ENCODE results near the gene CHST10.

Gene CHST10

DNA sequence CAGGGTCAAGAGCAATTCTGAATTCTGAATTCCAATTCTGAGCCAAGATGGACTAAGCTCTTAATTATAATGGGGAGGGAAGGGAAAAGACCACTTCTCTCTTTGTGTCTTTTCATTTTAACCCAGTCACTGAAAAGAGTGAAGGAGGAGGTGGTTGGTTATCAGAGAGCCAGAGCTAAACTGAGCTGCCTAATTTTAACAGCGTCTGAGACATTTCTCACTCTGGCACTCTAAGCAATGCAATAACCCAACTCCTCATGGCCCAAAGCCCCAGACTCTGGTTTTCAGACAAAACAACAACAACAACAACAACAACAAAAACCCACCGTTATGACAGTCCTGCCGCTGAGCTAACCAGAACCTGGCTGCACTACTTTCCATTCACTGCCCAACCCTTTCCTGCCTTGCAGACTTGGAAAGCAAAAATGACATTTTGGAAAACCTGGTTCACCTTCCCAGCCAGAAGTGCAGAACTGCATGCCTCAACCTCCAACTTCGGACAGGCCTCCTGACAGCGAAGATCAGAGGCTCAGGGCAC, 1.0 kb downstream of the CHST10 start:
- no peak for DNase-seq (ENCODE audit: low read depth)

DNA sequence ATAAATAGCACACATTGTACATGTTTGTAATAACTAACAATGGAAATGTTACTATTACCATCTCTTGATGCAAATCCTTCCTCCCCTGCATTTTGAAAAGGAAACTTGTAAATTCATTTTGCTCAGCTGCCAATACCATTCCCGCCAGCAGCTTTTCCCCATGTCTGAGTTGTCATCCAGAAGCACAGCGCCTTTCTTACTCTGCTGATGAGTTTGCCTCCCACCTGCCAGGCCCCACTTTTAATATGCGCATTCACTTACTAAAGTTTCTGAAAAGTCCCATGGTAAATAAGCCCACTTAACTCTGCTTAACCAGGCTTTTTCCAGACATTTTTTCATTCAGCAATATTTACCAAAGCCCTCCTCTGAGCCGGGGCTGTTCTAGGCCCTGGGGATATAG, 3.9 kb downstream of the CHST10 start:
- no peak for DNase-seq (ENCODE audit: low read depth)

DNA sequence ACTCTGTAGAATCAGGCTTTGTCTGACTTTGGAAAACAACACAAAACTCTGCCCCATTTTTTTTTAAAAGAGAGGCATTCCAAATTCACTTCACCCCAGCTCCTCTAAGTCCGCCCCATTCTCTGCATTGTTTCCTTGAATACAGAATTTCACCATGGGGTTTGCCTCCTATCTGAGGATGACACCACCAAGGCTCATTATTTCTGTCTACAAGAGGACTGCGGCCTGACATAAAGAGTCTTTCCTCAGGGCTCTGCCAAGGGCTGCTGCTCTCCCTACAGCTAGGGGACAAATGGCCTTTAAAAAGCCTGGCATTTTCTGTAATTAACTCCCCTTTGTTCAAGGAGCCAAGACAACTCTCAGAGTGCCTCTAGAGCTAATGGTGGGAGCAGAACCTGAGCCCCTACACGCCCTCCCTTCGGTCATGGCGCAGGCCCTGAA, 4.6 kb downstream of the CHST10 start:
- DNase-seq (ENCODE audit: low read depth), result no peak

DNA sequence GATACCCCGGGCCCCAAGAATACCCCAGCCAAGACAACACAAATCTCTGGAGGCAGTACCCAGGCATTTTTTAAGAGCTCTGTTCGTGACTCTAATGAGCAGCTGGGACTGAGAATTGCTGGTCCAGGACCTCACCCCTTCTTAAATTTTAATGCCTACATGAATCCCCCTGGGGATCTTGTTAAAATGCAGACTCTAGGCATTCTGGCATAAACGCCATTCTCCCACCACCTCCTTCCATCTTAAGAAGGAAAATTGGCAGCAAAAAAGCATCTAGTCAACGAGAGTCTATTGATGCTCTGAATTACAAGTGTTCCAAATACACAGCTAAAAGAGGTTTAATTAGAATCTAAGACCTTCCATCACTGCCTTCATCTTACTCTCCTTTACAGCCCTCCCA, 5.0 kb downstream of the CHST10 start:
- no peak for DNase-seq (ENCODE audit: low read depth)

DNA sequence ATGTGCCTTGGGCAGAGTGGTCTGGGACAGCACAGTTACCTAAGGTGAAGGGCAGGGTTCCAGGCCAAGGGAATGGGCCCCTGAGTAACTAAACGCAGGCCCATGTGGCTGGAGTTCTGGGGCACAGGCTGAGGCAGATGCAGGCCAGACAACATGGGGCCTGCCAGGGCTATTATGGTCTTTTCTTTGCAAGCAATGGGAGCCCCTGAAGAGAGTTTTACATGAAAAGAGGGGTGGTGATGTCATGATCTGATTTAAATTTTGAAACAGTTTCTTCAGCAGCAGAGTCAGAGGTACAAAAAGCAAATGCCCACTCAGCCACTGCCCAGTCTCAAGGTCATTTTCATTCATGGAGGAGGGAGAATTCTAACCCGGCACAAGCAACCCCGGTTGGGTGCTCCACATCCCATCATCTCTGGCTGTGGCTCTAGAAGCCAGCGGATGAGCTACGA, 5.6 kb downstream of the CHST10 start:
- DNase-seq (ENCODE audit: low read depth), result no peak

- DNase-seq (ENCODE audit: low read depth), result no peak
These were observed 7.4 kb downstream of the CHST10 start for GRCh38 chr2:100409975-100410647.

- no peak for DNase-seq (ENCODE audit: low read depth)
These were observed 8.0 kb downstream of the CHST10 start for GRCh38 chr2:100409461-100409860.

DNA sequence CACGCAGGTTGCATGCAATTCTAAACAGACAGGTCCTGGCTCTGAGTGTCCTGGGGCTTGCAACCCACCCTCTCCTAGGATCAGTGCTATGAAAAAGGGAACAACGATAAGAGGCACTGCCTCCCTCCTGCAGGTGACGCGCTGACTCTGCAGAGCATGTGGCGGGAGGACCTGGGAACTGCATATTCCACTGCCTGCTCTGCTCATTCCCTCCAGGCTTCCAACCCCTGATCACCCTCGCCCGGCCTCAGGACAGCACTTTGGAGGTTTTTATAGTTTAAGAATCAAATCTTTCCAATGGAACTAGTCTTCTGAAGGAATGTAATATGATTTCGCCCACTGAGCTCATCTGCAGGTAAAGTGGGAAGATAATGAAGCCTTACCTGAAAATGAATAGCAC, 8.5 kb downstream of the CHST10 start:
- DNase-seq (ENCODE audit: low read depth), result no peak

DNA sequence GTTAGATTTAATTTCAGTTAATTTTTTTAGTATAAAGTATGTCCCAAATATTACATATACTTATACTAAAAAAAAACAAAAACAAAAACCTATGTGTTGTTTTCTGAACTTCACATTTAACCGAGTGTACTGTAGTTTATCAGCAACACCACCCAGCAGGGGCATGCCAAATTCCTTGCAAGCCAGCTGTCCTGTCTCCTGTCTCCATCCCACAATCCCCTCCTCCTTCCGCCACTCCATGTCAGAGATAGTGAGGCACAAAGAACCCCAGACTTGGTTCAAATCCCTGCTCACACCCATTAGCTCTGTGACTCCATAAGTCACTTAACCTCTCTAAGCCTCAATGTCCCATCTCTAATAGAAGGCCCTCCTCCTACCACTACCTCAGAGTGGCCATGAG, 9.4 kb downstream of the CHST10 start:
- no peak for DNase-seq (ENCODE audit: low read depth)

DNA sequence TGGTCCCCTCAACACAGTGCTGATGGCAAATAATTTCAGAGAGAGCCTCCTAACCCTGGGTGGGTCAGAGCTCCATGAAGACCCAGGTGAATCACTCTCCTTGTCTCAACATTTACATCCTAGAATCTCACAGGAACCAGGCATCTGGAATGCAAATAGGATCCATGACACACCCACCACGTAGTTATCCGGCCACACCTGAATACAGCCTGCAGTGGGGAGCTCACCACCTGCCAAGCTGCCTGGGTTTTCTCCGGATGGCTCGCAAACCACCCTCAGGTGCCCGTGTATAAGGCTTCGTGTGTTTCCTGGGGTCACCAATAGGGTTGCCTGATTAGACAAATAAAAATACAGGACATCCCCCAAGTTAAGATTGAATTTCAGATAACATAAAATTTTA, 9.9 kb downstream of the CHST10 start:
- DNase-seq (ENCODE audit: low read depth), result no peak

- DNase-seq (ENCODE audit: low read depth), result no peak
These were observed 10.4 kb downstream of the CHST10 start for GRCh38 chr2:100407073-100407472.

DNA sequence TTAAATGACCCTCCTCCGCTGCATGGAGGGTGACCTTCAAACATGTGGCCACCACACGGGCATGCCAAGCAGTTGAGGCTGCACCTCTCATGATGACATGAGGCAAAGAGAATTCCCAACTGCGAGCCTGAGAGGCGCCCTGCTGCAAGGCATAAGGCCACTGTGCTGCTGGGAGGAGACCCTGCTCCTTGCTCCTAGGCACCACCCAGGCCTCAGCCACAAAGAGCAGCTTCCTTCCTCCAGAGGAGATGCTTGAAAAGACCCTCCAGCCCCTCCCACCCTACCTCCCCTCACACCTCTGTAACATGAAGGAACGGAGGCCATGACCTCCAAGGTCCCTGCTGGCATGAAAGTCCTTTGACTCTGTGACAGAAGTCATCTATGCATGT, 11.4 kb downstream of the CHST10 start:
- DNase-seq (ENCODE audit: low read depth), result no peak

- DNase-seq (ENCODE audit: low read depth), result no peak
These were observed 11.9 kb downstream of the CHST10 start for GRCh38 chr2:100405403-100406119.

- DNase-seq (ENCODE audit: low read depth), result no peak
These were observed 13.1 kb downstream of the CHST10 start for GRCh38 chr2:100404411-100404810.

DNA sequence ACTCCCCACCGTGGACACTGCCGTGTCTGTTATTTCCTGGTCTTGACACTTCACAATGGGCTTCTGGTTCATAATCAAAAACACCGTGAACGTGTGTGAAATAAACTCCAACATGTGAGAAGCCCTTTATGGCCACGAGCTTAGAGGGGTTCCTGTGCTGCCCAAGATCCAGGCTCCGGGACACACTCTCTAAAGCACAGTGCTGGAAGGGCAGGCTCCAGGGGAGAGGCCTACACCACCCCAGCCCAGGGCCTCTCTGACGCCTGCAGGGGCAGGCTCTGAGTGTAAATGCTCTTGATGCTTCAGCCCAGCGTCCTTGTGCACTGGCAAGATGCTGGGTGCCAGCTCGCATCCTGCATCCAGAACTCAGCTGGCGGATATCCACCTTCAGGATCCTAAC, 13.7 kb downstream of the CHST10 start:
- no peak for DNase-seq (ENCODE audit: low read depth)

DNA sequence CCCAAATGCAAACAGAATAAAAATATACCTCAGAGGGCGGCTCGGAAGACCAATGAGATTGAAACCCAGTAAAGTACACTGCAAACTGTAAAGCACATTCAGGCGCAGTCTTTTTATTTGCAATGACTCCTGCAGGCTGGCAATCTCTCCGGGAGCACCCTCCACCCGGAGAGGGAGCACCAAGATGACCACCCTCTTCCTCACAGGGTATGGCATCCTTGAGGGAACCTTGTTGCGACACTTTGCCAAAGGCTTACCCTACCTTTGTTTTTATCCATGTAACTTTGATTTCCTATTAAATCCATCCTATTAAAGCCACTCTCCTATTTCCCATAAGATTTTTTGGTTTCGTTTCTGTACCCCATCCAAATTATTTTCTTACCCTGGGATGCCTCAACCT, 16.2 kb downstream of the CHST10 start:
- no peak for DNase-seq (ENCODE audit: low read depth)

- no peak for DNase-seq (ENCODE audit: low read depth)
These were observed 17.8 kb downstream of the CHST10 start for GRCh38 chr2:100399714-100400113.

DNA sequence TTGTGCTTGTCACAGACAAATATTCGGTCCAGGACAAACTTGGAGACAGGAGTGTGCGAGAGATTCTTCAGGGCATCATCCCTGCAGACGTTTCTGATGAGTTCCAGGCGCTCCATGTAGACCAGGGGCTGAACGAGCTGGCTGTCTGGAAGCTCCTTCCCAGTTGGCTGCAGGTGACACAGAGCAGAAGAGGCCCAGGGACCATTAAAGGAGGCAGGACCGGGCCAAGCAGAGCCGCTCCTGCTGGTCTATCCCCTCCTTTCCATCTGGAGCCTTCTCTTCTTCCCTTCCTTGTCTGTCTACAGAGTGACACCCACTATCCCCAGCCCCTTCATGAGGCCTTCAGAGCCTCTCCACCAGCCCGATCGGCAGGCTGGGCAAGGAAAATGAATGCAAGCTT, 19.5 kb downstream of the CHST10 start:
- DNase-seq (ENCODE audit: low read depth), result no peak

DNA sequence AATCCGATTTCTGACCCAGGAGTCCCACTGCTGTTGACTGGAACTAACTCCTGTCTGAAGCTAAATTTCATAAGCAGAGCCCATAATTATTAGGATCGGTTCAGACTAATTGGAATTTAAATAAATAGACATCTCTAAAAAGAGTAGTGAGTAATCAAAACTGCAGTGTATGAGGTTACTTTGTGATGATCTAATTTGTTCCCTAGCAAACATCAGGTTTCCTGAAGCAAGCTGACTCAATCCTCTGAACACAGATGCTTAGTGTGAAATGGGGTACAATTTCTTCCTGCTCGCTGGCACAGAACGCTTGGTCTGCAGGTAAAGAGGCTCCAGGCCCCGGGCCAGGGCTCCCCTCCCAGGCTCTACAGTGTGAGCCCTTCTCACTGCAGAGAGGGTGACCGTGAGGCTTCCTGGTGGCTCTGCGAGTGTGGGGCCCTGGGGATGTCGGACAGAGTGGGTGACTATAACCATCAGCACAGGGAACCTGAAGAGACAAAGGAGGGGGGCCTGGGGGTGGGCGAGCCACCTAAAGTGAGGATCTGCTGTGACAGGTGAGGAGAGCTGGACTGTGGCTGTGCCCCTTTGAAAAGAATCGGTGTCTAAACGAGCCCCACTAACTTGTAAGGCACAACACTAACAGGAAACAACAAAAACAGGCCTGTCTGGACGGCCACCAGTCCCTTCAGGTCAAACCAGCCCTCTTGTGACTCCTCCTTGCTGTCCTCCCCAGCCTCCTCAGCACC, 20.2 kb downstream of the CHST10 start:
- DNase-seq (ENCODE audit: low read depth), result no peak

DNA sequence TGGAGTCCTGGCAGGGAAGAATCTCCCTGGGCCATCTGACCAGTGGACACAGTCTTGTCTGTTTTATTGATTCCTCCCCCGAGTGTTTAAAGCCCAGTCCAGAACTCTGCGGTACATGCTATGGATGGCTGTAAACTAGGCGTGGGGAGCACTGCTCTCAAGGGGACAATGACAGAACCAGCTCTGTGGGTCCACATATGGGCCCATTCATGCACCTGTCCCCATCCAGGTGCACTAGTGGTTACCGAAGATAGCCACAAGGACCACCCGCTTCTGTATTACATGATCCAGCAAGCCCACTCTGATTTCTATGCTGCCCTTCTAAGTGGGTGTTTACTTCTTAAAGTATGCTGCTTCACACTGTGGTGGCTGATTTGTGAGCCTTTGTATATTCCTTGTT, 21.0 kb downstream of the CHST10 start:
- no peak for DNase-seq (ENCODE audit: low read depth)

DNA sequence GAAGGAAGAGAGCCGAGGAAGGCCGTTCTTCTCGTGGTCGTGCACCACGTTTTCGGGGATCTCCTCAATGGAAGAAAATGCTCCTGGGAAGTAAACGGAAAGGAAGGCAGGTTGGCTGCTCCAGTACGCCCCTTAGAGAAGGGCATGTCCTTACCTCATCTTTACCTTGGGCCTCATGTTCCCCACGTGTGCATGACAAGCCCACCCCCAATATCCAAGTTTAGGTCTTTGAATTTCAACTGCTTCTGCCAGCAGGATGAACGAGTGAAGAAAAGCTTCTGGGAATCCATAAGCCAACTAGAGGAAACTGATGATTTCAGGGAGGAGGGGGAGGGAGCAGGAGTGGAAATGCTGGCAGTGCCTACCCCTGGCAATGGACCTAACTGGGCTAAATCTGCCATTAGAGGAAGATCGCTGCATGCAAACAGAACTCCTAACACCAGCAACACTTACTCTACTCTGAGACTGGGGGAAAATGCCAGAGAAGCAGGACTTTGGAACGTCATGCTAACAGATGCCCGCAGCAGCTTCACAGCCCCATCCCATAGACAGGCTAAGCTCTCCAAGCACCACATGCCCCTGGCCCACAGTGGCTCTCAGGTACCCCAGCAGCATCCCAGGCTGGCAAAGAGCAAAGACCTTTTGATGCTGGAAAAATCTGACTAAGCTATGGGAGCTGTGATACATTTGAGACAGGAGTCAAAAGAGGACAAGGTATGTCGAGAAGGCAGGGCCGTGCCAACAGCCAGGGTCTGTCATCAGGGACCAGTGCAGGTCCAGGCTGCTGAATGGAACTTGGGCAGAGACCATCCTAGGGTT, 21.7 kb downstream of the CHST10 start:
- DNase-seq (ENCODE audit: low read depth), result no peak

- DNase-seq (ENCODE audit: low read depth), result no peak
These were observed 23.3 kb downstream of the CHST10 start for GRCh38 chr2:100394111-100394641.
